Fibroblast of the aortic adventitia (primary cell): ENCODE results near the gene TMIGD3. TPM values are rescaled to one million over a fixed set of nuclear protein-coding genes. Genes with fewer than 3 reads are reported as not detected.

Experiments used
- DNase-seq: peaks from one replicate; pipeline ENCODE4 v3.0.0-alpha.2; 2010; ENCODE audit warnings: low read depth
- H3K4me3 ChIP-seq: 2 replicates; pipeline ENCODE4 v1.5.1; 2011; ENCODE audit warnings: low read depth, mild to moderate bottlenecking, control low read depth, low read length, moderate library complexity
- CTCF ChIP-seq: IDR thresholded peaks from 2 replicates; pipeline ENCODE4 v1.5.1; 2011; ENCODE audit warnings: mild to moderate bottlenecking, low read length, control low read depth, inconsistent platforms; ENCODE audit not compliant: insufficient read depth
- total RNA-seq: library from RNA; depleted of rRNA; stranded (reverse); fragments of >200 nt; gene quantifications from 2 replicates; pipeline ENCODE4 v1.2.3, GENCODE V29; 2012; ENCODE audit warnings: low replicate concordance

Gene TMIGD3
- total RNA-seq, 1 donor, result not detected

DNA sequence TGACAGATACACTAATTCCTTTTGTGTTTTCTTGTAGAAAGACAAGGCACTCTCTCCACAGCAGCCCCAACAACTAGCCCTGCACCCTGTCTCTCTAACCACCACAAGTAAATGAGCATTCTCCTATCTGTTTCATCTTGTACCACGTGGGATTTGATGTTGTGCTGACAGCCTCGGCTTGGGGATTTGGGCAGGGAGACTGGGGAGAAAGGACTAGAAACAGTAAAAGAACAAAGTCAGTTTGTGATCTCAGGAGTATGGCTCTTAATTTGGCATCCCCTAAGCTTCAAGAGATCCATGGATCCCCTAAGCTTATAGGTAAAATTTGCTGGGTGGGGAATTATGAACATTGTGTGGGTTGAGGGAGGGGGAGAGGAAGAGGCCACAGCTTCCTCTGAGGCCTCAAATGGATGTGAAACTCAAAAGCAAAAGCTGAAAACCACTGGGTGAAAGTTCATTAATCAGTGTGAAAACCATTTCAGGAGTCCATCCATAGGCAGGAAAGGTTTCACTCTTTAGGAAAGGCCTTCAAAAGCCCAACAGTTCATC, 26.6 kb downstream of the TMIGD3 start:
- no peak for DNase-seq
- no peak for TF ChIP-seq CTCF
- H3K4me3 ChIP-seq, result no peak overlapping the region

DNA sequence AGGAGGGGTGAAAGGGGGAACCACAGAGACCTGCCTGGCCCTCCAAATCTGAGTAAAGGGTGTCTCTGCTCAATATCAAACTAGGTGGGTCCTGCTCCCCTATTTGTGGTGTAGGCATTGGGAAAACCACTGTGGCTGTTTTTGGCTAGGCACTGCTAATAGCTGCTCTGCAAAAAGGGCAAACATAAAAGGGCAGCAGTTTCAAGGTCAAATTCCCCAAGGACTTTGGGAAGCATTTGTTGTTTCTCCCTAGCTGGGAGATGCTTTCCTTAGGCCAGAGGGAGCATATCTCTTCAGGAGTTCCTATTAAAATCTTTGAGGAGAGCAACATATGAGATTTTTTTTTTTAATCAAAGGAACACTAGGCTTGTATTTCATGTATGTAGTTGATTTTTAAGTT, 27.2 kb downstream of the TMIGD3 start:
- no peak for TF ChIP-seq CTCF
- DNase-seq, result no peak
- H3K4me3 ChIP-seq, result no peak overlapping the region

DNA sequence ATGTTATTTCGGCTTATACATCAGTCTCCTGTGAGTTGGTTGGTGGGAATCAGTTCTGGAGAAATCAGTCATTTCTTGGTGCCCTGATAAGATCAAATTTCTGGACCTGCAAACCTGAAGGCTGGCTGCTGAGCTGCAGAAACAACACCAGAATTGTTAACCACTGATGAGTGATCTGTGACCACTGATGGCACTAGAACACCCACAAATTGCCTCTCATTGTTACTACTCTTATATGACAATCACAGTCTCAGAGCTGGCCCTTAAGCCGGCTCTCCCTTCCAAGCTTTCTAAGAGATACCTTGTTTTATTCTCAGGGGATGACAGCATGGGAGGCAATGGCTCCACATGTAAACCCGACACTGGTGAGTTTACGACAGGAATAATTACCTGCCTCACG, 27.7 kb downstream of the TMIGD3 start:
- DNase-seq, result no peak
- no peak for TF ChIP-seq CTCF
- no peak overlapping the region for H3K4me3 ChIP-seq

- TF ChIP-seq CTCF, result no peak
- H3K4me3 ChIP-seq, result no peak overlapping the region
- DNase-seq, result no peak
These were observed 28.9 kb downstream of the TMIGD3 start for GRCh38 chr1:111474521-111474920.

- peak; percentile 31 for DNase-seq
- H3K4me3 ChIP-seq, result no peak overlapping the region
- TF ChIP-seq CTCF, result no peak
These were observed 29.3 kb downstream of the TMIGD3 start for GRCh38 chr1:111474106-111474505.

GRCh38 chr1:111471538-111471937, 31.9 kb downstream of the TMIGD3 start:
- no peak overlapping the region for H3K4me3 ChIP-seq
- DNase-seq, result no peak
- TF ChIP-seq CTCF, result no peak

GRCh38 chr1:111471012-111471411, 32.4 kb downstream of the TMIGD3 start:
- no peak overlapping the region for H3K4me3 ChIP-seq
- no peak for DNase-seq
- no peak for TF ChIP-seq CTCF
